Epithelial cell of prostate (primary cell): Measurements from ENCODE around the gene ADPRM.
"Not testable (repeated sequence)": the region's sequence is repeated elsewhere in the genome, so short reads cannot be mapped to it uniquely, and the experiment has no call there.

Source experiments
- DNase-seq: peaks from one replicate; pipeline ENCODE4 v3.0.0-alpha.2; 2011; ENCODE audit warnings: low read depth, low spot score
- H3K27ac ChIP-seq: fragments of 450-650 bp; 2 replicates; pipeline ENCODE4 v1.5.1; 2017; ENCODE audit warnings: mild to moderate bottlenecking

ADPRM gene

GRCh38 chr17:10697092-10698081 is at the start of gene ADPRM, which contains the start of gene SCO1:
TSS of gene ADPRM (plus strand) at chr17:10697594. CDS start at chr17:10704927, 7,333 bp downstream.
TSS of gene SCO1 (minus strand) at chr17:10697533. CDS start at chr17:10697507, 26 bp downstream.
- peak within 1 kb of the TSS; percentile 95 for H3K27ac ChIP-seq
- DNase-seq, result peak; percentile 59

GRCh38 chr17:10648381-10648780 is 49.0 kb upstream of the ADPRM start:
- DNase-seq, result no peak
- H3K27ac ChIP-seq, result no peak overlapping the region

- DNase-seq, result no peak
- no peak overlapping the region for H3K27ac ChIP-seq
These were observed 48.4 kb upstream of the ADPRM start for GRCh38 chr17:10648956-10649355.

- H3K27ac ChIP-seq, result no peak overlapping the region
- no peak for DNase-seq
These were observed 47.8 kb upstream of the ADPRM start for GRCh38 chr17:10649602-10650001.

- no peak for DNase-seq
- H3K27ac ChIP-seq, result no peak overlapping the region
These were observed 45.5 kb upstream of the ADPRM start for GRCh38 chr17:10651927-10652326.

GRCh38 chr17:10652984-10653659 is 44.3 kb upstream of the ADPRM start:
- DNase-seq, result no peak
- H3K27ac ChIP-seq, result no peak overlapping the region

GRCh38 chr17:10653987-10654386 is 43.4 kb upstream of the ADPRM start:
- DNase-seq, result no peak
- H3K27ac ChIP-seq, result no peak overlapping the region

GRCh38 chr17:10657148-10657547 is 40.2 kb upstream of the ADPRM start, which contains the start of gene MYH3:
TSS of gene MYH3 (minus strand) at chr17:10657309. CDS start at chr17:10655064, 2,245 bp downstream.
- no peak within 1 kb of the TSS for H3K27ac ChIP-seq
- DNase-seq, result no peak

- no peak overlapping the region for H3K27ac ChIP-seq
- no peak for DNase-seq
These were observed 39.5 kb upstream of the ADPRM start for GRCh38 chr17:10657879-10658278.

GRCh38 chr17:10661437-10661836 is 36.0 kb upstream of the ADPRM start:
- DNase-seq, result no peak
- no peak overlapping the region for H3K27ac ChIP-seq

GRCh38 chr17:10663231-10663630 is 34.2 kb upstream of the ADPRM start:
- no peak for DNase-seq
- no peak overlapping the region for H3K27ac ChIP-seq

GRCh38 chr17:10664571-10664970 is 32.8 kb upstream of the ADPRM start:
- H3K27ac ChIP-seq, result no peak overlapping the region
- DNase-seq, result no peak

GRCh38 chr17:10666906-10667305 is 30.5 kb upstream of the ADPRM start:
- H3K27ac ChIP-seq, result no peak overlapping the region
- no peak for DNase-seq

- no peak for DNase-seq
These were observed 28.6 kb upstream of the ADPRM start for GRCh38 chr17:10668775-10669174.

GRCh38 chr17:10673312-10673711 is 24.1 kb upstream of the ADPRM start:
- no peak overlapping the region for H3K27ac ChIP-seq
- no peak for DNase-seq

More at GRCh38 chr17:10668775-10669174, 28.6 kb upstream of the ADPRM start:
- no peak overlapping the region for H3K27ac ChIP-seq

GRCh38 chr17:10674704-10675103 is 22.7 kb upstream of the ADPRM start:
- no peak overlapping the region for H3K27ac ChIP-seq
- DNase-seq, result no peak

GRCh38 chr17:10681866-10682446 is 15.4 kb upstream of the ADPRM start:
- no peak for DNase-seq
- no peak overlapping the region for H3K27ac ChIP-seq

- no peak overlapping the region for H3K27ac ChIP-seq
- no peak for DNase-seq
These were observed 13.5 kb upstream of the ADPRM start for GRCh38 chr17:10683853-10684252.

- H3K27ac ChIP-seq, result no peak overlapping the region
- no peak for DNase-seq
These were observed 9.9 kb upstream of the ADPRM start for GRCh38 chr17:10687499-10687898.

- not testable (repeated sequence) for H3K27ac ChIP-seq, DNase-seq
These were observed 1.5 kb upstream of the ADPRM start for GRCh38 chr17:10695875-10696407.
